NOMO-1 treated with DMSO at 0.1 percent for 48 hours (cell line): Measurements from ENCODE around the gene BOK.

Source experiments
- DNase-seq: peaks from one replicate; lab custom pipeline; 2025; ENCODE audit not compliant: unreplicated experiment; lab: John Stamatoyannopoulos, UW

Gene BOK

GRCh38 chr2:241618829-241619228 is 60.3 kb downstream of the BOK start:
- no peak for DNase-seq

GRCh38 chr2:241619597-241620418 is 61.3 kb downstream of the BOK start:
- no peak for DNase-seq

- DNase-seq: no peak
Observed at GRCh38 chr2:241620419-241620769, 61.8 kb downstream of the BOK start.
